K562 (cell line): ENCODE measurements around the gene PLAAT3. TPM values are rescaled to one million over a fixed set of nuclear protein-coding genes. Genes with fewer than 3 reads are reported as not detected.
A peak's percentile ranks its signal among the peaks of the same experiment; 100 is the strongest.

Experiments used
- ATAC-seq: fragments of 200-7000 bp; cut with Tn5 transposase; 3 replicates; pipeline ENCODE4 v1.9.1; 2020; ENCODE audit warnings: moderate library complexity
- Bru-seq: library from RNA; stranded (reverse); fragments of 400-500 nt; gene quantifications from one replicate; lab custom pipeline; 2021; lab: Mats Ljungman, UMichigan
- BruChase-seq, 2 experiments: library from RNA; stranded (reverse); fragments of 400-500 nt; gene quantifications; one replicate each; lab custom pipeline; 2021; lab: Mats Ljungman, UMichigan
- BruUV-seq: library from RNA; stranded (reverse); fragments of 400-500 nt; replicated peaks from 2 replicates; lab custom pipeline; 2021; lab: Mats Ljungman, UMichigan
- CTCF ChIA-PET: fragments of 300-600 bp; formaldehyde crosslinking; extraction: SDS; loops from one replicate; lab custom pipeline; 2021; ENCODE audit warnings: low intra/inter-chr PET ratio; lab: Yijun Ruan, JAX
- POLR2A ChIA-PET: fragments of 300-600, 350-650 bp; sonication (Branson Sonifier 250); formaldehyde crosslinking; extraction: SDS; loops from one replicate; lab custom pipeline; 2021; ENCODE audit warnings: antibody characterized with exemption, inconsistent platforms; lab: Yijun Ruan, JAX
- DNase-seq, 4 experiments: peaks; one replicate each; pipeline versions ENCODE4 v3.0.0 to v3.0.0-alpha.2; 2011 to 2018; ENCODE audit warnings: low spot score in 3 of 4, mixed read lengths in 3 of 4; ENCODE audit errors: extremely low read depth in 1 of 4
- FAIRE-seq: peaks from 2 replicates; lab custom pipeline; 2011; peaks lifted over from hg19 to GRCh38; lab: Jason Lieb, UNC
- H2AFZ ChIP-seq: 2 replicates; pipeline ENCODE4 v1.6.0; 2011; ENCODE audit warnings: low read depth, low read length, control low read depth, inconsistent platforms
- H3K27ac ChIP-seq: fragments of 200-600 bp; 3 replicates; pipeline ENCODE4 v1.8.0; 2011; ENCODE audit warnings: low read depth, mild to moderate bottlenecking, control low read depth, inconsistent platforms, low read length, moderate library complexity, mixed read lengths; ENCODE audit errors: extremely low read depth
- H3K27me3 ChIP-seq, 2 experiments: fragments of 300-600 bp in 1 of 2; 2 replicates in 1 of 2; 3 replicates in 1 of 2; pipeline versions ENCODE4 v1.6.0 to v1.8.0; 2011; ENCODE audit warnings: inconsistent platforms in 2 of 2, low read length in 2 of 2, mild to moderate bottlenecking in 1 of 2, mixed read lengths in 1 of 2, moderate library complexity in 1 of 2; ENCODE audit not compliant: control insufficient read depth in 2 of 2, insufficient read depth in 2 of 2
- H3K36me3 ChIP-seq: fragments of 300-600 bp; 3 replicates; pipeline ENCODE4 v1.8.0; 2011; ENCODE audit warnings: mild to moderate bottlenecking, low read length, inconsistent platforms; ENCODE audit not compliant: control insufficient read depth, insufficient read depth
- H3K4me1 ChIP-seq, 2 experiments: fragments of 200-600 bp in 1 of 2; replicated peaks in 1 of 2; 2 replicates in 1 of 2; 3 replicates in 1 of 2; pipeline versions ENCODE4 v1.5.1 to v1.8.0; 2011; ENCODE audit warnings: inconsistent platforms in 2 of 2, low read length in 2 of 2, mild to moderate bottlenecking in 1 of 2, mixed read lengths in 1 of 2, moderate library complexity in 1 of 2; ENCODE audit not compliant: control insufficient read depth in 2 of 2, insufficient read depth in 2 of 2
- H3K4me2 ChIP-seq: 2 replicates; pipeline ENCODE4 v1.6.1; 2011; ENCODE audit warnings: low read length, control low read depth, inconsistent platforms, mixed read lengths; ENCODE audit not compliant: insufficient read depth
- H3K4me3 ChIP-seq: fragments of 200-600 bp; sonication (generic), shearing (Covaris generic); 2 replicates; pipeline ENCODE4 v1.5.1; 2016; ENCODE audit warnings: control low read depth, inconsistent platforms
- H3K79me2 ChIP-seq: fragments of 200-600 bp; 3 replicates; pipeline ENCODE4 v1.8.0; 2011; ENCODE audit warnings: low read length, inconsistent platforms; ENCODE audit not compliant: control insufficient read depth, insufficient read depth
- H3K9ac ChIP-seq, 2 experiments: 2 replicates each; pipeline versions ENCODE4 v1.6.0 to v1.6.1; 2011; ENCODE audit warnings: low read depth in 2 of 2, low read length in 2 of 2, control low read depth in 1 of 2, inconsistent platforms in 1 of 2, mild to moderate bottlenecking in 1 of 2, mixed read lengths in 1 of 2; ENCODE audit not compliant: insufficient read depth in 1 of 2
- H3K9me1 ChIP-seq: one replicate; pipeline ENCODE4 v1.6.0; 2011; ENCODE audit warnings: inconsistent platforms, mild to moderate bottlenecking, low read length, moderate library complexity; ENCODE audit not compliant: control insufficient read depth, insufficient read depth
- H3K9me3 ChIP-seq: replicated peaks from 2 replicates; pipeline ENCODE4 v1.5.1; 2011; ENCODE audit warnings: low read depth, low read length, inconsistent platforms; ENCODE audit not compliant: control insufficient read depth, insufficient read depth
- H4K20me1 ChIP-seq: replicated peaks from 2 replicates; pipeline ENCODE4 v1.6.1; 2011; ENCODE audit warnings: low read length, inconsistent platforms, mixed read lengths; ENCODE audit not compliant: control insufficient read depth, insufficient read depth
- CHD4 ChIP-seq: fragments of 200-600 bp; sonication (generic); IDR thresholded peaks from 3 replicates; pipeline ENCODE4 v1.6.1; 2012; ENCODE audit warnings: low read depth, mild to moderate bottlenecking, mixed read lengths, low read length, inconsistent platforms; ENCODE audit not compliant: insufficient read depth, insufficient replicate concordance, poor library complexity, severe bottlenecking
- E4F1 ChIP-seq: fragments of 250-450 bp; sonication (Bioruptor Pico); IDR thresholded peaks from 2 replicates; pipeline ENCODE4 v1.5.0; 2021; ENCODE audit warnings: mild to moderate bottlenecking, borderline replicate concordance
- KDM4B ChIP-seq, 2 experiments: fragments of 450-650 bp in 1 of 2; sonication (generic) in 1 of 2; IDR thresholded peaks; 2 replicates each; pipeline ENCODE4 v1.6.1; 2016 to 2017; ENCODE audit warnings: borderline replicate concordance in 2 of 2, antibody characterized with exemption in 1 of 2, low read depth in 1 of 2, mild to moderate bottlenecking in 1 of 2
- KLF16 ChIP-seq: IDR thresholded peaks from 2 replicates; pipeline ENCODE4 v1.6.1; 2016; ENCODE audit warnings: antibody characterized with exemption
- MTF1 ChIP-seq: fragments of 250-450 bp; sonication (Bioruptor Pico); IDR thresholded peaks from 2 replicates; pipeline ENCODE4 v1.9.0; 2021; ENCODE audit warnings: moderate library complexity, mild to moderate bottlenecking, inconsistent platforms, borderline replicate concordance
- NFATC3 ChIP-seq: fragments of 450-650 bp; IDR thresholded peaks from 2 replicates; pipeline ENCODE4 v1.6.1; 2017; ENCODE audit warnings: mild to moderate bottlenecking
- NR3C1 ChIP-seq: sonication (generic); formaldehyde crosslinking; IDR thresholded peaks from 2 replicates; pipeline ENCODE4 v1.8.1; 2022; ENCODE audit warnings: missing genetic modification reagents
- POLR3A ChIP-seq: IDR thresholded peaks from 2 replicates; pipeline ENCODE4 v1.6.1; 2011; ENCODE audit warnings: borderline replicate concordance, mild to moderate bottlenecking, moderate library complexity; ENCODE audit not compliant: insufficient read length, insufficient read depth; ENCODE audit errors: extremely low read depth
- RBM17 ChIP-seq: fragments of 200-400 bp; formaldehyde crosslinking; IDR thresholded peaks from 2 replicates; pipeline ENCODE4 v1.6.1; 2017; ENCODE audit warnings: low read depth, mild to moderate bottlenecking, low read length, borderline replicate concordance
- STAT6 ChIP-seq: sonication (generic); formaldehyde crosslinking; IDR thresholded peaks from 2 replicates; pipeline ENCODE4 v1.8.1; 2023; ENCODE audit warnings: mild to moderate bottlenecking, missing genetic modification reagents
- THRAP3 ChIP-seq: fragments of 450-650 bp; IDR thresholded peaks from 2 replicates; pipeline ENCODE4 v1.6.1; 2016; ENCODE audit warnings: mild to moderate bottlenecking, inconsistent platforms, borderline replicate concordance
- ZNF764 ChIP-seq: fragments of 250-450 bp; sonication (Bioruptor Pico); IDR thresholded peaks from 2 replicates; pipeline ENCODE4 v1.4.0; 2020; ENCODE audit warnings: low read depth, mild to moderate bottlenecking, moderate library complexity
- WGBS: fragments of 100-300 bp; shearing (Covaris generic); methylation state at CpG from one replicate; pipeline ENCODE4 v1.1.6; 2016; ENCODE audit warnings: low coverage, mixed read lengths; ENCODE audit not compliant: insufficient coverage; ENCODE audit errors: missing lambda C conversion rate; 5-methylcytosine and 5-hydroxymethylcytosine counted together
- in situ Hi-C: fragments of 300-500 bp; cut with MboI; formaldehyde crosslinking; loops from 4 replicates; pipeline ENCODE4 v1.15.0; 2018; ENCODE audit warnings: inconsistent platforms, mixed read lengths
- intact Hi-C: fragments of 100-400 bp; cut with micrococcal nuclease; formaldehyde crosslinking; loops from 2 replicates; pipeline ENCODE4 v1.14.2; 2022
- long read RNA-seq, 3 experiments: library from polyadenylated mRNA in 2 of 3; library from RNA in 1 of 3; unstranded in 2 of 3; stranded (forward) in 1 of 3; transcript quantifications; one replicate each; pipeline ENCODE4 v2.0.0, GENCODE V29; 2019 to 2022
- polyA minus RNA-seq, 3 experiments: library from RNA; depleted of rRNA, polyadenylated mRNA; stranded (reverse); fragments of >200 nt; gene quantifications; 2 replicates each; pipeline ENCODE4 v1.2.3, GENCODE V29; 2011
- polyA plus RNA-seq, 8 experiments: library from polyadenylated mRNA; depleted of rRNA in 4 of 8; stranded (reverse) in 5 of 8; unstranded in 3 of 8; fragments of >200 nt; fragmentation: Nextera tagmentation in 2 of 8; fragmentation: Illumina TruSeq in 1 of 8; extraction: Ambion mirVana in 2 of 8; extraction: Trizol in 1 of 8; gene quantifications; 2 replicates each; pipeline versions ENCODE4 v1.2.1 to v1.2.3, GENCODE V29; 2011 to 2014; ENCODE audit warnings: inconsistent platforms in 1 of 8, missing spikeins in 1 of 8
- total RNA-seq, 7 experiments: library from RNA; depleted of rRNA in 6 of 7; stranded (reverse); fragments of >200 nt in 6 of 7; fragmentation: Illumina TruSeq in 2 of 7; extraction: Trizol in 2 of 7; gene quantifications; 2 replicates each; pipeline versions ENCODE4 v1.2.1 to v1.2.3, GENCODE V29; 2011 to 2021; ENCODE audit warnings: low replicate concordance in 1 of 7

Gene PLAAT3
- total RNA-seq (2011; cell fraction: chromatin; rRNA removed; ENCODE audit: low replicate concordance) = 0.60 and 1.1 TPM in 2 replicates
- 0.33 and 1.1 TPM in 2 replicates for total RNA-seq (2011; cell fraction: nucleolus; rRNA removed)
- 0.88 and 0.92 TPM in 2 replicates for total RNA-seq (2011; cell fraction: nucleoplasm; rRNA removed)
- 1.2 and 1.7 TPM in 2 replicates for total RNA-seq (2014; rRNA removed)
- 0.77 and 1.2 TPM in 2 replicates for total RNA-seq (2014; rRNA removed; fragmentation: Illumina TruSeq; extraction: Trizol)
- 0.60 and 1.4 TPM in 2 replicates for total RNA-seq (2015; rRNA removed; fragmentation: Illumina TruSeq; extraction: Trizol)
- 2.7 TPM in 2 replicates for total RNA-seq (2021)
- polyA plus RNA-seq (2011; rRNA removed) = 1.3 and 2.0 TPM in 2 replicates
- 1.6 and 3.9 TPM in 2 replicates for polyA plus RNA-seq (2011; cell fraction: cytosol; rRNA removed)
- 0.73 and 0.92 TPM in 2 replicates for polyA plus RNA-seq (2011; cell fraction: nucleus; rRNA removed)
- polyA plus RNA-seq (2012) = 3.4 and 5.8 TPM in 2 replicates
- polyA plus RNA-seq (2014; fragmentation: Illumina TruSeq; extraction: Trizol) = 0.80 and 1.6 TPM in 2 replicates
- polyA plus RNA-seq (2014; fragmentation: Nextera tagmentation; extraction: Ambion mirVana) = 1 to 10 TPM; 1.3 to 1.9 TPM
- polyA plus RNA-seq (2014; rRNA removed) = 0.96 and 1.4 TPM in 2 replicates
- 2.3 and 4.8 TPM in 2 replicates for polyA minus RNA-seq (2011; rRNA and poly(A)+ RNA removed)
- polyA minus RNA-seq (2011; cell fraction: cytosol; rRNA and poly(A)+ RNA removed) = 2.1 and 2.2 TPM in 2 replicates
- 0.54 and 0.67 TPM in 2 replicates for polyA minus RNA-seq (2011; cell fraction: nucleus; rRNA and poly(A)+ RNA removed)
- percentile 35 among the genes with signal in this experiment for Bru-seq, nascent RNA
- percentile 25 among the genes with signal in this experiment for BruChase-seq, experiment 1, labeled RNA remaining after a 2-hour chase
- percentile 23 among the genes with signal in this experiment for BruChase-seq, experiment 2, labeled RNA remaining after a 6-hour chase
- long read RNA-seq, experiment 1, partial matches to known transcripts = 0 of 2 reads
- long read RNA-seq, experiment 1, other reads (novel, unspliced or antisense) = 1 of 2 reads
- long read RNA-seq, experiment 2, partial matches to known transcripts = 0 of 1 reads
- long read RNA-seq, experiment 2, other reads (novel, unspliced or antisense) = 0 of 1 reads
- long read RNA-seq, experiment 3 = 0 reads

GRCh38 chr11:63614136-63614671 lies at the start of gene PLAAT3:
PLAAT3 (minus strand) TSS chr11:63614433; CDS start chr11:63614014, 419 bp downstream.
- no peaks in the 10 kb centered on the region for H4K20me1 ChIP-seq
- H3K9me1 ChIP-seq = no peaks in the 10 kb centered on the region
- intact Hi-C loops = no loop called here
- no peak within 1 kb of the TSS for H3K27ac ChIP-seq
- ChIA-PET CTCF (no interaction called here), POLR2A (interaction anchor here (0.6 kb wide), 2 partner anchors 31 to 100 kb away, joined by 3 read pairs; no protein-coding TSS in a partner anchor)
- H2AFZ ChIP-seq = peak within 1 kb of the TSS; percentile 74
- peak within 1 kb of the TSS; percentile 69 for H3K4me2 ChIP-seq
- H3K4me3 ChIP-seq = peak within 1 kb of the TSS; percentile 44
- BruUV-seq = no TSS peak
- peaks cover 3 to 15% of the 10 kb centered on the region in 2 experiments; a peak in 3 of 5 replicates for H3K27me3 ChIP-seq
- in situ Hi-C loops = no loop called here
- ATAC-seq (peak; percentile 95), FAIRE-seq (peak; percentile 79), DNase-seq (peak; percentile 87 to 92 (median 88))
- no peaks in the 10 kb centered on the region for H3K79me2 ChIP-seq
- H3K36me3 ChIP-seq = no peaks in the 10 kb centered on the region
- WGBS = 0% methylated on average over 27 of the region's 53 CpGs
- no peaks in the 10 kb centered on the region for H3K9me3 ChIP-seq
- peak within 1 kb of the TSS in 1 of 2 experiments; percentile 91; a peak in 2 of 4 replicates for H3K9ac ChIP-seq
- peaks cover 8 to 15% of the 10 kb centered on the region in 2 experiments; a peak in 3 of 5 replicates for H3K4me1 ChIP-seq
- no peak for TF ChIP-seq NFATC3
- TF ChIP-seq NR3C1 (CRISPR knock-in tag) = no peak
- TF ChIP-seq RBM17 = no peak
- TF ChIP-seq MTF1 (CRISPR knock-in tag) = no peak
- no peak for TF ChIP-seq E4F1
- TF ChIP-seq KDM4B (IDR thresholded peaks at IDR 0.05; ENCODE audit: borderline replicate concordance in 2 of 2, low read depth in 1 of 2) = no peak; a peak in 1 of 4 replicates
- TF ChIP-seq CHD4 = no peak
- TF ChIP-seq POLR3A = no peak
- 0 out of 2 replicates have a peak, but pooled peaks have one; percentile 16 for TF ChIP-seq KLF16
- TF ChIP-seq STAT6 (CRISPR knock-in tag) = no peak
- TF ChIP-seq ZNF764 (CRISPR knock-in tag) = no peak
- TF ChIP-seq THRAP3 = no peak
